ENCODE measurements around the gene CALHM1.
"Not testable (repeated sequence)": the region's sequence is repeated elsewhere in the genome, so short reads cannot be mapped to it uniquely, and the experiment has no call there.

Gene CALHM1

GRCh38 chr10:103458720-103459119 lies at the start of gene CALHM1:
Gene CALHM1 (minus strand): TSS chr10:103458900. CDS start chr10:103458751, 149 bp downstream.
- no peak for DNase-seq (ENCODE audit: low read depth, low spot score)

GRCh38 chr10:103507235-103508191 lies 48.8 kb upstream of the CALHM1 start:
- H3K36me3 ChIP-seq (ENCODE audit: control insufficient read depth, insufficient read depth, low read length), result no peaks in the 10 kb centered on the region
- no peak overlapping the region for H3K4me3 ChIP-seq (ENCODE audit: low read length)
- no peaks in the 10 kb centered on the region for H3K9me3 ChIP-seq (ENCODE audit: control insufficient read depth, insufficient read depth, low read length)
- no peaks in the 10 kb centered on the region for H3K27me3 ChIP-seq (ENCODE audit: control insufficient read depth, insufficient read depth, low read length)
- WGBS (ENCODE audit: insufficient coverage, insufficient read length), result no CpG with 5 or more reads among the region's 10 CpGs
- DNase-seq (ENCODE audit: low read depth, low spot score), result no peak
- H3K27ac ChIP-seq (ENCODE audit: low read length), result no peak overlapping the region
- H3K4me1 ChIP-seq (ENCODE audit: control insufficient read depth, insufficient read depth, low read length), result no peaks in the 10 kb centered on the region

More at GRCh38 chr10:103458720-103459119, at the start of gene CALHM1:
- H3K36me3 ChIP-seq (ENCODE audit: control insufficient read depth, insufficient read depth, low read length), result no peaks in the 10 kb centered on the region
- WGBS (ENCODE audit: insufficient coverage, insufficient read length), result no CpG with 5 or more reads among the region's 9 CpGs
- H3K4me1 ChIP-seq (ENCODE audit: control insufficient read depth, insufficient read depth, low read length), result peaks cover 2% of the 10 kb centered on the region; the same call in 1 of the 2 replicates
- H3K27me3 ChIP-seq (ENCODE audit: control insufficient read depth, insufficient read depth, low read length), result no peaks in the 10 kb centered on the region
- H3K4me3 ChIP-seq (ENCODE audit: low read length), result no peak within 1 kb of the TSS
- no peaks in the 10 kb centered on the region for H3K9me3 ChIP-seq (ENCODE audit: control insufficient read depth, insufficient read depth, low read length)
- H3K27ac ChIP-seq (ENCODE audit: low read length), result no peak within 1 kb of the TSS

GRCh38 chr10:103506061-103506460 lies 47.4 kb upstream of the CALHM1 start:
- H3K27ac ChIP-seq (ENCODE audit: low read length), result no peak overlapping the region
- DNase-seq (ENCODE audit: low read depth, low spot score), result no peak
- WGBS (ENCODE audit: insufficient coverage, insufficient read length), result no CpG with 5 or more reads among the region's 4 CpGs
- H3K27me3 ChIP-seq (ENCODE audit: control insufficient read depth, insufficient read depth, low read length), result no peaks in the 10 kb centered on the region
- no peaks in the 10 kb centered on the region for H3K9me3 ChIP-seq (ENCODE audit: control insufficient read depth, insufficient read depth, low read length)
- no peaks in the 10 kb centered on the region for H3K4me1 ChIP-seq (ENCODE audit: control insufficient read depth, insufficient read depth, low read length)
- H3K36me3 ChIP-seq (ENCODE audit: control insufficient read depth, insufficient read depth, low read length), result no peaks in the 10 kb centered on the region
- H3K4me3 ChIP-seq (ENCODE audit: low read length), result no peak overlapping the region

GRCh38 chr10:103504181-103504783 lies 45.6 kb upstream of the CALHM1 start:
- no peak for DNase-seq (ENCODE audit: low read depth, low spot score)
- no peak overlapping the region for H3K27ac ChIP-seq (ENCODE audit: low read length)
- H3K4me3 ChIP-seq (ENCODE audit: low read length), result no peak overlapping the region
- no CpG with 5 or more reads among the region's 10 CpGs for WGBS (ENCODE audit: insufficient coverage, insufficient read length)
- no peaks in the 10 kb centered on the region for H3K36me3 ChIP-seq (ENCODE audit: control insufficient read depth, insufficient read depth, low read length)
- H3K27me3 ChIP-seq (ENCODE audit: control insufficient read depth, insufficient read depth, low read length), result no peaks in the 10 kb centered on the region
- no peaks in the 10 kb centered on the region for H3K9me3 ChIP-seq (ENCODE audit: control insufficient read depth, insufficient read depth, low read length)
- H3K4me1 ChIP-seq (ENCODE audit: control insufficient read depth, insufficient read depth, low read length), result no peaks in the 10 kb centered on the region

- not testable (repeated sequence) for DNase-seq (ENCODE audit: low read depth, low spot score); H3K27ac ChIP-seq (ENCODE audit: low read length); H3K27me3 ChIP-seq (ENCODE audit: control insufficient read depth, insufficient read depth, low read length); H3K9me3 ChIP-seq (ENCODE audit: control insufficient read depth, insufficient read depth, low read length); H3K4me3 ChIP-seq (ENCODE audit: low read length); H3K4me1 ChIP-seq (ENCODE audit: control insufficient read depth, insufficient read depth, low read length); H3K36me3 ChIP-seq (ENCODE audit: control insufficient read depth, insufficient read depth, low read length)
- WGBS (ENCODE audit: insufficient coverage, insufficient read length), result no CpG with 5 or more reads among the region's 6 CpGs
These were observed 45.1 kb upstream of the CALHM1 start for GRCh38 chr10:103503777-103504176.

GRCh38 chr10:103502849-103503660 lies 44.4 kb upstream of the CALHM1 start:
- H3K4me1 ChIP-seq (ENCODE audit: control insufficient read depth, insufficient read depth, low read length), result no peaks in the 10 kb centered on the region
- H3K9me3 ChIP-seq (ENCODE audit: control insufficient read depth, insufficient read depth, low read length), result no peaks in the 10 kb centered on the region
- DNase-seq (ENCODE audit: low read depth, low spot score), result no peak
- no CpG with 5 or more reads among the region's 13 CpGs for WGBS (ENCODE audit: insufficient coverage, insufficient read length)
- no peaks in the 10 kb centered on the region for H3K36me3 ChIP-seq (ENCODE audit: control insufficient read depth, insufficient read depth, low read length)
- H3K4me3 ChIP-seq (ENCODE audit: low read length), result no peak overlapping the region
- no peaks in the 10 kb centered on the region for H3K27me3 ChIP-seq (ENCODE audit: control insufficient read depth, insufficient read depth, low read length)
- H3K27ac ChIP-seq (ENCODE audit: low read length), result no peak overlapping the region

GRCh38 chr10:103501186-103501585 lies 42.5 kb upstream of the CALHM1 start:
- Histone ChIP-seq H3K4me1 (ENCODE audit: control insufficient read depth, insufficient read depth, low read length) (no peaks in the 10 kb centered on the region), H3K36me3 (ENCODE audit: control insufficient read depth, insufficient read depth, low read length) (no peaks in the 10 kb centered on the region), H3K27ac (ENCODE audit: low read length) (no peak overlapping the region), H3K4me3 (ENCODE audit: low read length) (no peak overlapping the region), H3K27me3 (ENCODE audit: control insufficient read depth, insufficient read depth, low read length) (no peaks in the 10 kb centered on the region), H3K9me3 (ENCODE audit: control insufficient read depth, insufficient read depth, low read length) (no peaks in the 10 kb centered on the region)
- no peak for DNase-seq (ENCODE audit: low read depth, low spot score)
- WGBS (ENCODE audit: insufficient coverage, insufficient read length), result no CpG with 5 or more reads among the region's 3 CpGs

- peaks cover under 1% of the 10 kb centered on the region; the same call in 1 of the 2 replicates for H3K27me3 ChIP-seq (ENCODE audit: control insufficient read depth, insufficient read depth, low read length)
These were observed 41.8 kb upstream of the CALHM1 start for GRCh38 chr10:103500481-103500880.

GRCh38 chr10:103499881-103500280 lies 41.2 kb upstream of the CALHM1 start:
- DNase-seq (ENCODE audit: low read depth, low spot score), result no peak
- Histone ChIP-seq H3K9me3 (ENCODE audit: control insufficient read depth, insufficient read depth, low read length) (no peaks in the 10 kb centered on the region), H3K27me3 (ENCODE audit: control insufficient read depth, insufficient read depth, low read length) (peaks cover 6% of the 10 kb centered on the region), H3K27ac (ENCODE audit: low read length) (no peak overlapping the region), H3K4me1 (ENCODE audit: control insufficient read depth, insufficient read depth, low read length) (no peaks in the 10 kb centered on the region), H3K36me3 (ENCODE audit: control insufficient read depth, insufficient read depth, low read length) (no peaks in the 10 kb centered on the region), H3K4me3 (ENCODE audit: low read length) (no peak overlapping the region)
- WGBS (ENCODE audit: insufficient coverage, insufficient read length), result no CpG with 5 or more reads among the region's 7 CpGs

More at GRCh38 chr10:103500481-103500880, 41.8 kb upstream of the CALHM1 start:
- Histone ChIP-seq H3K9me3 (ENCODE audit: control insufficient read depth, insufficient read depth, low read length) (no peaks in the 10 kb centered on the region), H3K36me3 (ENCODE audit: control insufficient read depth, insufficient read depth, low read length) (no peaks in the 10 kb centered on the region), H3K4me1 (ENCODE audit: control insufficient read depth, insufficient read depth, low read length) (no peaks in the 10 kb centered on the region), H3K4me3 (ENCODE audit: low read length) (no peak overlapping the region), H3K27ac (ENCODE audit: low read length) (no peak overlapping the region)
- no CpG with 5 or more reads among the region's 6 CpGs for WGBS (ENCODE audit: insufficient coverage, insufficient read length)
- DNase-seq (ENCODE audit: low read depth, low spot score), result no peak
